Measurements from ENCODE around the gene PBRM1. TPM values are rescaled to one million over a fixed set of nuclear protein-coding genes. Genes with fewer than 3 reads are reported as not detected.
"Not testable (repeated sequence)": the region's sequence is repeated elsewhere in the genome, so short reads cannot be mapped to it uniquely, and the experiment has no call there.

PBRM1 gene
- total and polyA plus RNA-seq, 3 experiments from 2014 or later, result 78.6 to 83.6 (median 81.4) TPM

DNA sequence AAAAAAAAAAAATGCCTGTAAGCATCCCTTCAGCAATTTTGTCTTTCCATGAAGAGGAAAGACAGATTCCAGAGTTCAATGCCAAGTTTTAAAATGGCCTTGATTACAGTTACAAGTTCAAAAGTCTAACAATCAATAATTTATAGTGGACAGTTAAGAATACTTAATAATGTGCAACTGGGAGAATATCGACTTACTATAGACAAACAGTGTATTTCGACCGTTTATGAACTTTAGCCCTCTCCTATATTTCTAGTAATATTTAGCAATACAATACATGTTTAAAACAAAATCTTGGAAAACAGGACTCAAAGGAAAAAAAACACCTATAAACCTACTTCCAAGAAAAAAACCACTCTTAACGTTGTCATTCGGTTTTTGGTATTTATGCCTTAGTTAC lies 1.5 kb downstream of the PBRM1 start:
- H3K36me3 Mint-ChIP-seq, result peaks cover 4 to 65% (median 10%) of the 10 kb centered on the region in 3 donors
- ChIA-PET CTCF (no interaction called here), POLR2A (interaction anchor here (0.7 kb wide), 1 partner anchor 21 kb away, joined by 3 read pairs; no protein-coding TSS in a partner anchor)
- H3K27ac ChIP-seq (ENCODE audit: low read depth, low read length), result no peak overlapping the region
- no peak for DNase-seq
- peaks cover 32% of the 10 kb centered on the region for H3K36me3 ChIP-seq (ENCODE audit: insufficient read depth, low read length)
- H3K4me1 Mint-ChIP-seq, result peaks cover 53 to 80% (median 76%) of the 10 kb centered on the region in 3 donors
- H3K9me3 ChIP-seq (ENCODE audit: low read length), result no peaks in the 10 kb centered on the region
- no peaks in the 10 kb centered on the region for H3K27me3 Mint-ChIP-seq
- H3K27me3 ChIP-seq (ENCODE audit: insufficient read depth, low read length, poor library complexity, severe bottlenecking), result no peaks in the 10 kb centered on the region
- peak overlapping the region in 6 of 7 donors; percentile 87 to 96 (median 90) for H3K4me3 Mint-ChIP-seq
- H3K4me1 ChIP-seq (ENCODE audit: insufficient read depth, low read length), result peaks cover 38% of the 10 kb centered on the region
- peak overlapping the region; percentile 78 for H3K4me3 ChIP-seq (ENCODE audit: low read length)
- no peaks in the 10 kb centered on the region for H3K9me3 Mint-ChIP-seq
- peak overlapping the region in 7 of 8 donors; percentile 21 to 99 (median 96) for H3K27ac Mint-ChIP-seq

- CTCF ChIA-PET, result no interaction called here
- H3K4me3 ChIP-seq (ENCODE audit: low read length), result no peak overlapping the region
- peak overlapping the region in 5 of 8 donors; percentile 26 to 98 (median 63) for H3K27ac Mint-ChIP-seq
Measured at GRCh38 chr3:52683611-52684010, 2.1 kb downstream of the PBRM1 start.

DNA sequence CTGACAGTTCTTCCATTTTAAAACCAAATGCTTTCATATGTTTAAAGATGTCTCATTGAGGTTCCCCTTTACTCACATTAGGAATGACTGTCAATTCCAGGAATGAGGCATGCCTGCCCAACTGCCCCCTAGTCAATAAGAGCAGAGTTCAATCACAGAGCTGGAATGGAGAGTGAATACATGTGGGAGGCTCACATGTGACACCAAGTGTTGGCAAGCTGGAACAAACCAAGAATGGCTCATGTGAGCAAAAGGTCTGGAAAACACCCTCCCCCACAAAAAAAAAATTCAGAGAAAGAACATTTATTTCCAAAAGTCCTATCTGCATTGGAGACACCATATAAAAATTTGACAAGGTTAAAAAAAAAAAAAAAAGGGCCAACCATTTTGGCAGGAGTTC lies 3.7 kb downstream of the PBRM1 start:
- Histone ChIP-seq H3K4me1 (ENCODE audit: insufficient read depth, low read length) (peaks cover 35% of the 10 kb centered on the region), H3K9me3 (ENCODE audit: low read length) (no peaks in the 10 kb centered on the region), H3K27ac (ENCODE audit: low read depth, low read length) (no peak overlapping the region), H3K36me3 (ENCODE audit: insufficient read depth, low read length) (peaks cover 23% of the 10 kb centered on the region), H3K4me3 (ENCODE audit: low read length) (no peak overlapping the region), H3K27me3 (ENCODE audit: insufficient read depth, low read length, poor library complexity, severe bottlenecking) (no peaks in the 10 kb centered on the region)
- Mint-ChIP-seq H3K36me3 (peaks cover 7 to 62% (median 11%) of the 10 kb centered on the region in 3 donors), H3K27me3 (no peaks in the 10 kb centered on the region), H3K4me1 (peaks cover 55 to 73% (median 69%) of the 10 kb centered on the region in 3 donors), H3K9me3 (no peaks in the 10 kb centered on the region), H3K27ac (peak overlapping the region in 7 of 8 donors; percentile 37 to 79 (median 54)), H3K4me3 (peak overlapping the region in 2 of 7 donors; percentile 9 to 75)
- POLR2A ChIA-PET, result no interaction called here
- CTCF ChIA-PET, result interaction anchor here (0.7 kb wide), 1 partner anchor 51 kb away, joined by 3 read pairs; no protein-coding TSS in a partner anchor
- no peak for DNase-seq

More at GRCh38 chr3:52683611-52684010, 2.1 kb downstream of the PBRM1 start:
- DNase-seq, result no peak
- H3K36me3 Mint-ChIP-seq, result peaks cover 4 to 65% (median 7%) of the 10 kb centered on the region in 3 donors
- peaks cover 32% of the 10 kb centered on the region for H3K36me3 ChIP-seq (ENCODE audit: insufficient read depth, low read length)
- no peaks in the 10 kb centered on the region for H3K27me3 ChIP-seq (ENCODE audit: insufficient read depth, low read length, poor library complexity, severe bottlenecking)
- H3K4me1 ChIP-seq (ENCODE audit: insufficient read depth, low read length), result peaks cover 38% of the 10 kb centered on the region
- H3K9me3 Mint-ChIP-seq, result no peaks in the 10 kb centered on the region
- peak overlapping the region in 4 of 7 donors; percentile 49 to 90 (median 84) for H3K4me3 Mint-ChIP-seq
- peaks cover 57 to 84% (median 79%) of the 10 kb centered on the region in 3 donors for H3K4me1 Mint-ChIP-seq
- H3K27me3 Mint-ChIP-seq, result no peaks in the 10 kb centered on the region
- POLR2A ChIA-PET, result interaction anchor here (0.7 kb wide), 1 partner anchor 21 kb away, joined by 3 read pairs; no protein-coding TSS in a partner anchor
- H3K27ac ChIP-seq (ENCODE audit: low read depth, low read length), result no peak overlapping the region
- H3K9me3 ChIP-seq (ENCODE audit: low read length), result no peaks in the 10 kb centered on the region

GRCh38 chr3:52681596-52681995 lies 4.1 kb downstream of the PBRM1 start:
- ChIA-PET CTCF (interaction anchor here (0.7 kb wide), 1 partner anchor 50 kb away, joined by 3 read pairs; no protein-coding TSS in a partner anchor), POLR2A (no interaction called here)
- Histone ChIP-seq H3K9me3 (ENCODE audit: low read length) (no peaks in the 10 kb centered on the region), H3K36me3 (ENCODE audit: insufficient read depth, low read length) (peaks cover 26% of the 10 kb centered on the region), H3K27me3 (ENCODE audit: insufficient read depth, low read length, poor library complexity, severe bottlenecking) (no peaks in the 10 kb centered on the region), H3K27ac (ENCODE audit: low read depth, low read length) (peak overlapping the region; percentile 45), H3K4me3 (ENCODE audit: low read length) (no peak overlapping the region), H3K4me1 (ENCODE audit: insufficient read depth, low read length) (peaks cover 31% of the 10 kb centered on the region)
- H3K36me3 Mint-ChIP-seq, result peaks cover 7 to 62% (median 15%) of the 10 kb centered on the region in 3 donors
- DNase-seq, result no peak
- no peaks in the 10 kb centered on the region for H3K9me3 Mint-ChIP-seq
- peak overlapping the region in 1 of 7 donors; percentile 75 for H3K4me3 Mint-ChIP-seq
- peak overlapping the region in 7 of 8 donors; percentile 37 to 83 (median 59) for H3K27ac Mint-ChIP-seq
- peaks cover 54 to 72% (median 67%) of the 10 kb centered on the region in 3 donors for H3K4me1 Mint-ChIP-seq
- H3K27me3 Mint-ChIP-seq, result no peaks in the 10 kb centered on the region

GRCh38 chr3:52679811-52680210 lies 5.9 kb downstream of the PBRM1 start:
- Mint-ChIP-seq H3K27ac (peak overlapping the region in 6 of 8 donors; percentile 5 to 79 (median 42)), H3K4me3 (no peak overlapping the region), H3K27me3 (no peaks in the 10 kb centered on the region), H3K36me3 (peaks cover 7 to 64% (median 23%) of the 10 kb centered on the region in 3 donors), H3K4me1 (peaks cover 43 to 71% (median 63%) of the 10 kb centered on the region in 3 donors), H3K9me3 (no peaks in the 10 kb centered on the region)
- Histone ChIP-seq H3K4me3 (ENCODE audit: low read length) (no peak overlapping the region), H3K27me3 (ENCODE audit: insufficient read depth, low read length, poor library complexity, severe bottlenecking) (no peaks in the 10 kb centered on the region), H3K27ac (ENCODE audit: low read depth, low read length) (no peak overlapping the region), H3K36me3 (ENCODE audit: insufficient read depth, low read length) (peaks cover 40% of the 10 kb centered on the region), H3K4me1 (ENCODE audit: insufficient read depth, low read length) (peaks cover 23% of the 10 kb centered on the region), H3K9me3 (ENCODE audit: low read length) (no peaks in the 10 kb centered on the region)
- no peak for DNase-seq
- POLR2A ChIA-PET, result no interaction called here
- CTCF ChIA-PET, result no interaction called here

DNA sequence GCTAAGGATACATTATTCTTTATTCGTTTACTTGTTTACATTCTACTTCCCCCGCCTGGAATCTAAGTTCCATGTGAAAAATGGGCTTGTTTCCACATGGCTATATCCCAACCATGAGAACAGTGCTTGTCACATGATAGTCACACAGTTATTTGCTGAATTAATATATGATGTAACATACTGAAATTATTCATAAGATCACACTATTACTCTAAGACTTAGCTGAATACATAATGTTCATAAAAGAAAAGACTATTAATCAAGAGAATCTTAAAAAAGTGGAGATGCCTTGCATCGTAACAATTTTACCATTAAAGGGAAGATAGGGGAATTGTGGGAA lies 6.5 kb downstream of the PBRM1 start:
- Mint-ChIP-seq H3K4me1 (peaks cover 37 to 66% (median 57%) of the 10 kb centered on the region in 3 donors), H3K9me3 (no peaks in the 10 kb centered on the region), H3K36me3 (peaks cover 7 to 66% (median 23%) of the 10 kb centered on the region in 3 donors), H3K4me3 (no peak overlapping the region), H3K27ac (peak overlapping the region in 4 of 8 donors; percentile 14 to 39 (median 30)), H3K27me3 (no peaks in the 10 kb centered on the region)
- no peak for DNase-seq
- Histone ChIP-seq H3K27ac (ENCODE audit: low read depth, low read length) (no peak overlapping the region), H3K27me3 (ENCODE audit: insufficient read depth, low read length, poor library complexity, severe bottlenecking) (no peaks in the 10 kb centered on the region), H3K4me1 (ENCODE audit: insufficient read depth, low read length) (peaks cover 16% of the 10 kb centered on the region), H3K9me3 (ENCODE audit: low read length) (no peaks in the 10 kb centered on the region), H3K36me3 (ENCODE audit: insufficient read depth, low read length) (peaks cover 41% of the 10 kb centered on the region), H3K4me3 (ENCODE audit: low read length) (no peak overlapping the region)
- POLR2A ChIA-PET, result no interaction called here
- CTCF ChIA-PET, result interaction anchor here (2.0 kb wide), 1 partner anchor 14 kb away, joined by 5 read pairs; no protein-coding TSS in a partner anchor

- peaks cover 7 to 67% (median 23%) of the 10 kb centered on the region in 3 donors for H3K36me3 Mint-ChIP-seq
- POLR2A ChIA-PET, result no interaction called here
- Histone ChIP-seq H3K27me3 (ENCODE audit: insufficient read depth, low read length, poor library complexity, severe bottlenecking) (no peaks in the 10 kb centered on the region), H3K4me1 (ENCODE audit: insufficient read depth, low read length) (peaks cover 10% of the 10 kb centered on the region), H3K9me3 (ENCODE audit: low read length) (no peaks in the 10 kb centered on the region), H3K4me3 (ENCODE audit: low read length) (no peak overlapping the region), H3K36me3 (ENCODE audit: insufficient read depth, low read length) (peaks cover 41% of the 10 kb centered on the region), H3K27ac (ENCODE audit: low read depth, low read length) (no peak overlapping the region)
- peak overlapping the region in 1 of 7 donors; percentile 59 for H3K4me3 Mint-ChIP-seq
- CTCF ChIA-PET, result interaction anchor here (2.0 kb wide), 1 partner anchor 14 kb away, joined by 5 read pairs; no protein-coding TSS in a partner anchor
- DNase-seq, result no peak
- H3K27me3 Mint-ChIP-seq, result no peaks in the 10 kb centered on the region
- H3K4me1 Mint-ChIP-seq, result peaks cover 33 to 59% (median 50%) of the 10 kb centered on the region in 3 donors
- no peaks in the 10 kb centered on the region for H3K9me3 Mint-ChIP-seq
- peak overlapping the region in 5 of 8 donors; percentile 38 to 78 (median 42) for H3K27ac Mint-ChIP-seq
Measured at GRCh38 chr3:52678265-52679198, 7.2 kb downstream of the PBRM1 start.

DNA sequence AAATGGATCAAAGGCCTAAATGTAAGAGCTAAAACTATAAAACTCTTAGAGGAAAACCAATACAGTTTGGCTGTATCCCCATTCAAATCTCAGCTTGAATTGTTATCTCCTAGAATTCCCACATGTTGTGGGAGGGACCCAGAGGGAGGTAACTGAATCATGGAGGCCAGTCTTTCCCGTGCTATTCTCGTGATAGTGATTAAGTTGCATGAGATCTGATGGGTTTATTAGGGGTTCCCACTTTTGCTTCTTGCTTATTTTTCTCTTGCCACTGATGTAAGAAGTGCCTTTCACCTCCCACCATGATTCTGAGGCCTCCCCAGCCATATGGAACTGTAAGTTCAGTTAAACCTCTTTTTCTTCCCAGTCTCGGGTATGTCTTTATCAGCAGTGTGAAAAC lies 9.5 kb downstream of the PBRM1 start:
- CTCF ChIA-PET; H3K4me1 ChIP-seq (ENCODE audit: insufficient read depth, low read length); H3K4me3 ChIP-seq (ENCODE audit: low read length); H3K9me3 ChIP-seq (ENCODE audit: low read length); DNase-seq; H3K27me3 ChIP-seq (ENCODE audit: insufficient read depth, low read length, poor library complexity, severe bottlenecking); H3K27me3 Mint-ChIP-seq; POLR2A ChIA-PET; H3K27ac ChIP-seq (ENCODE audit: low read depth, low read length); H3K9me3 Mint-ChIP-seq; H3K4me3 Mint-ChIP-seq: not testable (repeated sequence)
- Mint-ChIP-seq H3K4me1 (peaks cover 31 to 52% (median 44%) of the 10 kb centered on the region in 3 donors), H3K36me3 (peaks cover 7 to 74% (median 24%) of the 10 kb centered on the region in 3 donors), H3K27ac (peak overlapping the region in 1 of 8 donors; percentile 21)
- H3K36me3 ChIP-seq (ENCODE audit: insufficient read depth, low read length), result peaks cover 40% of the 10 kb centered on the region

Measured in CD8-positive, alpha-beta memory T cell (primary cell).